Panc1 (cell line): ENCODE data around the gene RAB1B. TPM values are rescaled to one million over a fixed set of nuclear protein-coding genes. Genes with fewer than 3 reads are reported as not detected.

Experiments used
- ATAC-seq: fragments of 200-7000 bp; cut with Tn5 transposase; 2 replicates; pipeline ENCODE4 v1.9.1; 2020; ENCODE audit warnings: mild to moderate bottlenecking, moderate library complexity
- BruUV-seq: library from RNA; stranded (reverse); fragments of 400-500 nt; replicated peaks from 2 replicates; lab custom pipeline; 2021; lab: Mats Ljungman, UMichigan
- CTCF ChIA-PET: fragments of 300-600 bp; sonication (Branson Sonifier 250); formaldehyde crosslinking; loops from one replicate; lab custom pipeline; 2022; ENCODE audit warnings: antibody characterized with exemption; lab: Charles Lee
- POLR2A ChIA-PET: fragments of 300-600 bp; sonication (Branson Sonifier 250); formaldehyde crosslinking; loops from one replicate; lab custom pipeline; 2022; ENCODE audit warnings: antibody characterized with exemption; lab: Charles Lee
- DNase-seq: peaks from one replicate; pipeline ENCODE4 v3.0.0-alpha.2; 2010; ENCODE audit warnings: low read depth, low spot score
- H3K27ac ChIP-seq: 2 replicates; pipeline ENCODE4 v1.5.1; 2011; ENCODE audit warnings: mild to moderate bottlenecking, low read length, inconsistent platforms
- H3K27me3 ChIP-seq: fragments of 200-500 bp; sonication (Bioruptor generic); 2 replicates; pipeline ENCODE4 v1.6.0; 2014; ENCODE audit warnings: low read length, inconsistent platforms; ENCODE audit not compliant: control insufficient read depth, insufficient read depth
- H3K36me3 ChIP-seq: fragments of 200-500 bp; sonication (Bioruptor generic); 2 replicates; pipeline ENCODE4 v1.5.1; 2014; ENCODE audit warnings: inconsistent platforms, mild to moderate bottlenecking, low read length, moderate library complexity; ENCODE audit not compliant: control insufficient read depth, insufficient read depth
- H3K4me1 ChIP-seq: 2 replicates; pipeline ENCODE4 v1.5.1; 2011; ENCODE audit warnings: inconsistent platforms, mild to moderate bottlenecking, low read length, moderate library complexity; ENCODE audit not compliant: control insufficient read depth, insufficient read depth
- H3K4me3 ChIP-seq, 2 experiments: 2 replicates each; pipeline ENCODE4 v1.5.1; 2011 to 2012; ENCODE audit warnings: low read depth in 2 of 2, low read length in 2 of 2, mild to moderate bottlenecking in 2 of 2, inconsistent platforms in 1 of 2, moderate library complexity in 1 of 2
- H3K9me3 ChIP-seq: fragments of 200-500 bp; sonication (Bioruptor generic); 2 replicates; pipeline ENCODE4 v1.5.1; 2014; ENCODE audit warnings: low read depth, mild to moderate bottlenecking, inconsistent platforms, low read length, moderate library complexity; ENCODE audit not compliant: control insufficient read depth, insufficient read depth
- CTCF ChIP-seq: fragments of 450-650 bp; IDR thresholded peaks from 2 replicates; pipeline ENCODE4 v1.5.1; 2017; ENCODE audit warnings: mild to moderate bottlenecking
- POLR2AphosphoS5 ChIP-seq: IDR thresholded peaks from 2 replicates; pipeline ENCODE4 v1.6.1; 2012; ENCODE audit warnings: mild to moderate bottlenecking, low read depth, low read length, moderate library complexity
- REST ChIP-seq, 2 experiments: IDR thresholded peaks; 2 replicates each; pipeline ENCODE4 v1.6.1; 2011 to 2012; ENCODE audit warnings: low read depth in 2 of 2, control low read depth in 1 of 2, low read length in 1 of 2, mild to moderate bottlenecking in 1 of 2, moderate library complexity in 1 of 2; ENCODE audit not compliant: insufficient read depth in 1 of 2
- SIN3A ChIP-seq: IDR thresholded peaks from 2 replicates; pipeline ENCODE4 v1.6.1; 2012; ENCODE audit warnings: low read depth, mild to moderate bottlenecking, low read length, moderate library complexity, borderline replicate concordance; ENCODE audit not compliant: insufficient read depth
- TCF7L2 ChIP-seq: IDR thresholded peaks from 2 replicates; pipeline ENCODE4 v1.6.1; 2011; ENCODE audit warnings: mild to moderate bottlenecking, low read depth, low read length, inconsistent platforms
- in situ Hi-C: cut with HindIII; loops from 2 replicates; pipeline ENCODE4 v1.10.0; 2016; ENCODE audit warnings: low sequenced_read_pairs, low pct_unique_long_range_greater_than_20kb
- intact Hi-C: fragments of 100-400 bp; cut with micrococcal nuclease; formaldehyde crosslinking; loops from one replicate; pipeline ENCODE4 v1.10.0; 2022; ENCODE audit not compliant: unreplicated experiment
- total RNA-seq: library from RNA; stranded (reverse); gene quantifications from one replicate; pipeline ENCODE4 v1.2.1, GENCODE V29; 2021; ENCODE audit not compliant: unreplicated experiment

The RAB1B gene
- total RNA-seq, 1 experiment from 2014 or later = 256 TPM

- intact Hi-C loops = loop anchor here (2.0 kb wide), 1 partner anchor 16 kb away; no protein-coding TSS in a partner anchor
- H3K4me3 ChIP-seq = peak overlapping the region; percentile 72 to 83
These were observed 44.3 kb downstream of the RAB1B start for GRCh38 chr11:66312549-66313320.

More at GRCh38 chr11:66312549-66313320, 44.3 kb downstream of the RAB1B start:
- TF ChIP-seq SIN3A (no peak), TCF7L2 (no peak), REST (IDR thresholded peaks at IDR 0.05; ENCODE audit: insufficient read depth in 1 of 2, low read depth in 2 of 2, low read length in 1 of 2) (no peak), CTCF (no peak), POLR2AphosphoS5 (peak; percentile 32; the same call in 1 of the 2 replicates)
- peak; percentile 64 for DNase-seq
- Histone ChIP-seq H3K27me3 (no peaks in the 10 kb centered on the region), H3K9me3 (no peaks in the 10 kb centered on the region), H3K27ac (peak overlapping the region; percentile 86), H3K4me1 (peaks cover 10% of the 10 kb centered on the region), H3K36me3 (no peaks in the 10 kb centered on the region)
- ChIA-PET CTCF (interaction anchor here (0.5 to 2.1 kb wide), 19 partner anchors 9 to 202 kb away, joined by 3 to 17 read pairs (median 3); partner anchors contain the start of genes B4GAT1, DPP3, MRPL11 and RIN1), POLR2A (interaction anchor here (0.7 to 1.6 kb wide), 3 partner anchors 23 to 53 kb away, joined by 3 to 6 read pairs (median 4); partner anchors contain the start of gene RIN1)
- in situ Hi-C loops = no loop called here
- no TSS peak for BruUV-seq
- peak; percentile 91 for ATAC-seq
